Islet precursor cell (in vitro differentiated cells): ENCODE results near the gene FAM120B.
A peak's percentile ranks its signal among the peaks of the same experiment; 100 is the strongest.
"Not testable (repeated sequence)": the region's sequence is repeated elsewhere in the genome, so short reads cannot be mapped to it uniquely, and the experiment has no call there.

Experiments used
- DNase-seq: peaks from one replicate; pipeline ENCODE4 v3.0.0-alpha.2; 2018

FAM120B gene

GRCh38 chr6:170306324-170307079 is at the start of gene FAM120B:
Gene FAM120B (plus strand): TSS chr6:170306758. CDS start chr6:170317391, 10,633 bp downstream.
- peak; percentile 97 for DNase-seq

DNA sequence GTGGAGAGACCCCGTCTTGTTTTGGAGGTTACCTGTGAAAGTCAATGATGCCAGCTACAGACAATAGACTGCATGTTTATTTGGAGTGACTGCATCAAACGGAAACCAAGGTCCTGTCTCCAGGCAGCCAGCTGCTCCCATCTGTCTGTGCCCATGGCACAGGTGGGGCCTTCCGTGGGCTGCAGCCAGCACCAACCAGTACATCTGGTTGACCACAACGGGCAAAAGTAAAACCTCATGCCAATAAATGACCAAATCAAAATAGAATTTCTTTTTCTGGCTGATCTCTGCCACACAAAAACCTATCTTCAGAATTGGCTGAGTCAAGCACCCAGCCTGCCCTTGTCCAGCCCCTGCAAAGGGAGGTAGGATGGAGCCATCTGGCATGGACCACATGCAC is 49.2 kb upstream of the FAM120B start:
- no peak for DNase-seq

- DNase-seq, result no peak
Observed at GRCh38 chr6:170258407-170258806, 48.2 kb upstream of the FAM120B start.

- no peak for DNase-seq
Observed at GRCh38 chr6:170259278-170259677, 47.3 kb upstream of the FAM120B start.

DNA sequence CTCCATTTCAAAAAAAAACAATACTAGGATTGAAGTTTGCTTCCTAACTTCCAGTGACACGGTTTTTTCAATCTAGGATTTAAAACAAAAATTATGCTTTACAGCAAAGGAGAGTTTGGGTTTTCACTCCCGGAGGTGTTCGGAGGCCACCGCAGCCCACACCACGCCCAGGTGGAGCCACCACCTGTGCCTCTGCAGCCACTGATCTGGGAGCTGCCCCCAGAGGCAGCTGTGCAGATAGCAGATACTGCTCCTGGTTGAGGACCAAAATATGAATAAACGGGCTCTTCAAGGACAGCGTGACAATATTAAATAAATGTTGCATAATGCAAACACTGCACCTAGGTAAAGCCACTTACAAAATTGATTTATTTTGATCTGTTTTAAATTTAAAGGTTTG is 45.9 kb upstream of the FAM120B start:
- DNase-seq, result no peak

GRCh38 chr6:170261643-170262488 is 44.7 kb upstream of the FAM120B start:
- no peak for DNase-seq

GRCh38 chr6:170262489-170263088 is 44.0 kb upstream of the FAM120B start:
- DNase-seq, result no peak

DNA sequence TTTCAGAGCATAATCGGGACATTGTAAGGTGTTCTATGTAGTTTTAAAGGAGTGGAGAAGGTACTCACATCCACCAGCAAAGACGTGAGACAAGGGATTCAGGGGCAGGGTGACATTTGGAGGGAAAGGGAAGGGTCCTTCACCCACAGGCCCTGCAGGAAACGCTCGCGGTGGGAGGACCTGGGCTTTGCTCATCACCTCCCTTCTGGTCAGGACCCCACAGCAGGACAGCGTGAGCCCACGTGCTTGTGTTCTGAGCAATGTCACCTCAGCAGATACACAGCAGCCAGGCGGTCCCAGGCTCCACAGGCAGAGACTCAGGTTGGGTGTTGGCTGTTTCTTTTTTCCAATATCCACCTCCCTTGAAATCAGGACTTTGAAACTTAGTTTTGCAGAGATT is 43.1 kb upstream of the FAM120B start:
- DNase-seq, result no peak

DNA sequence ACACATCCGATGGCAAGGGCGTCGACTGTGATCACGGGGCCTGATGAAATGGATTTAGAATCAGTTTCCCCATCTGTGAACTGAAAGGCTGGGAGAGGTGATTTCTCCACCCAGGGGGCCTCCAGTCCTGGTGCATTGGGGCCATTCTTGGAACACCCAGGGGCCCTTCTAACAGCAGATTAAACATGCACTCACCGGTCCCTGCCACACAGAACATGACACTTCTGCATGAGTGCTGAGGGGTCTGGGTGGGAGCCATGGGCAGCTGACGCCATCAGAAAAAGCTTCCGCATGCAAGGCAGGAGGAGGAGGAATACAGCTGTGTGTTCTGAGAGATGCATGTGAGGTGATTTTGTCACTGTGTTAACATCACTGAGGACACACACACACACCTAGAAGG is 42.5 kb upstream of the FAM120B start:
- DNase-seq, result no peak

- DNase-seq, result not testable (repeated sequence)
Observed at GRCh38 chr6:170264644-170265043, 41.9 kb upstream of the FAM120B start.

DNA sequence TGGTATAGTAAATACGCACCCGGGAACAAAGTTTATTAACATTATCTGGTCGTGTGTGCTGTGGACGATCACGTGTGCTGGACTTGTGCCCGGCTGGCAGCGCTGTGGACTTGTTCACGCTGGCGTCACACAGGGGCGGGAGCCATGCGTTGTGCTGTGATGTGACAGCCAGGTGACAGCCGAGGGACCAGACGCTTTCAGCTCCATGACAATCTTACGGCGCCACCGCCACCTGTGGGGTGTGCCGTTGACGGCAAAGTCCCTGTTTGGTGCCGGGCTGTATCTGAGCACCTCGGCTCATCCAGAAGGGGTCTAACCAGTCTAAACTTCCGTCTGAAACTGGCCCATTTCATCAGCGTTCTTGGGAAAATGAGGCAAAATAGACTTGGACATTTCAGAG is 40.9 kb upstream of the FAM120B start:
- DNase-seq, result no peak

DNA sequence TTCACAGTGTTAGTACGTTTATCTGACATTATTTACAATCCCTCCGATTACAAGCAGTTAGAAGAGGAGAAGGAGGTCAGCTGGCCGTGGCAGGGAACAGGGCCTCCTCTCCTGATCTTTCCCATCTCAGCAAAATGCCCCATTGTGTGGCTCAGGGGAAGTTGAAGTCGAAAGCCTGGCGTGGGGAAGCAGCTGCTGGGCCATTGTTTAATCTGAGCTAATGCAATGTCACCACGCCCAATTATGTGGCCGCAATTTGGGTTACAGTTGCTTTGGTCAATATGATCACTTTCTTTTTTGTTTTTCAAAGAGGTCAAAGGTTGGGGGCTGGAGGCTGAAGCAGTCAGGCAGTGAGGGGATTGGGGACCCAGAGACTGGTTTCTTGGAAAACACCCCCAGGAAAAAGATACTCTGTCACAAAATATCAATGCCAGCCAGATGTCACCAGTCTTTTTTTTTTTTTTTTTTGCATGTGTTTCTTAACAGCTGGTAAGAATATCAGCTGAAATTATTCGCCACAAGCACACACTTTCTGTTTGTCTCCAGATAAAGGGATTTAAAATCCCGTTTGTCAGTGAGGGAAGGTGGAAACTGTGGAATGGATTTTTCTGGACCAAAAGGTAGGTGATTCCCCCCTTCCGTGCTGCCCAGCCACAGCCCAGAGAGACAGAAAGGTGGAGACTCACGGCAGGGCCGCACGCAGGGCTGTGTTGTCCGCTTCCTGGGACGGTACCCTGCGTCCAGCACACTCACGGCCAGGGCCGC is 40.3 kb upstream of the FAM120B start:
- no peak for DNase-seq

DNA sequence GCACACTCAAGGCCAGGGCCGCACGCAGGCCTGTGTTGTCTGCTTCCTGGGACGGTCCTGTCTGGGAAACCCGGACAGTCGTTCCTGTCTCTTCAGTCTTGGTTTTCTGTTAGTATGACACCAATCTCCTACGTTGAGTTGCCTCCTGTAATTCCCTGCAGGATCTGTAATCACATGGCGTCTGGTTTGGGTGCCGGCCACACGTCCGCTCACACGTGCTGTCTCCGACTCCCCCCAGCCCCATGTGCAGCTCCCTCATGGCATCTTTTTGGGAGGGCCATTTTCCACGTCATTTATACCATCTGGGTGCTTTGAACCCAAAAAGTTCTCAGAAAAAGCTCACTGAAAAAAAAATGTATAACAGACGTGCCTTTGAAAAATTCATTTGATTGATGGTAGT is 38.9 kb upstream of the FAM120B start:
- DNase-seq, result no peak

DNA sequence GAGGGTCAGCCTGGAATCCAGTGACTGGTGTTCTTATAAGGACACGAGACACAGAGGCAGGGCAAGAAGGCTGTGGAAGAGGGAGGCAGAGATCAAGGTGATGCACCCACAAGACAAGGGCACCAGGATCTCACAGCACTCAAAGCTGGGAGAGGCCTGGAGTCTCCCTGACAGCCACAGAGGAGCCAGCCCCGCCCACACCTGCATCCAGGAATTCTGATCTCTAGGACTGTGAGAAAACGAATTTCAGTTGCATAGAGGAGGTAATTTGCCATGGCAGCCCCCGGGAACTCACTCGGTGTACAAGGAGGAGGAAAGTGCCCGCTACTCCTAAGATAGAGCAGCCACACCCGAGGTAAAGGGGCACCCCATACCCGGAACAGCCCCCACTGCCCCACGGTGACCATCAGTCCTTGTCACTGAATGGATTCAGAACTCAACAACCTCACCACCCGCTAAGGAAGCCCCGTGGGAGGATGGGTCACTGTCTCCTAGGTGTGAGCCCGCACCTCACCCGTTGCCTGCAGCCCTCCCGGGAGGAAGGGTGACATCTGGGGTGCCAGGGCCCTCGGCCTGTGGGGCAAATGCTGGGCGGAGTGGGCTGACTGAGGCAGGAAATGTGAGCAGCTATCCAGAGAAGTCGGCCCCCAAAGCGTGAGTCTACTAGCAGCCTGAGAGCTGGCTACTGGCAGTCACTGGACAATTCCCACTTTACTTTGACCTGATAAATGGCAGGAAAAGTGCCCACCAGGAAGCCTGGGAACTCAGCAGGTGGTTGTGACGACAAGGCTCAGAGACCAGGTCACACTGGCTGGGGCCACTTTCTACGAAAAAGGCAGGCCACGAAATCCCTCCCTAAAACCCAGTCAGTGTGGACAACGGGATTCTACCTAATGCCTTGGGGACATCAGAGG is 38.1 kb upstream of the FAM120B start:
- no peak for DNase-seq

- peak; percentile 79 for DNase-seq
Observed at GRCh38 chr6:170269151-170269845, 37.3 kb upstream of the FAM120B start.

GRCh38 chr6:170269846-170270541 is 36.6 kb upstream of the FAM120B start:
- DNase-seq, result no peak

GRCh38 chr6:170270984-170271593 is 35.5 kb upstream of the FAM120B start:
- DNase-seq, result no peak

GRCh38 chr6:170271771-170272314 is 34.7 kb upstream of the FAM120B start:
- DNase-seq, result no peak

DNA sequence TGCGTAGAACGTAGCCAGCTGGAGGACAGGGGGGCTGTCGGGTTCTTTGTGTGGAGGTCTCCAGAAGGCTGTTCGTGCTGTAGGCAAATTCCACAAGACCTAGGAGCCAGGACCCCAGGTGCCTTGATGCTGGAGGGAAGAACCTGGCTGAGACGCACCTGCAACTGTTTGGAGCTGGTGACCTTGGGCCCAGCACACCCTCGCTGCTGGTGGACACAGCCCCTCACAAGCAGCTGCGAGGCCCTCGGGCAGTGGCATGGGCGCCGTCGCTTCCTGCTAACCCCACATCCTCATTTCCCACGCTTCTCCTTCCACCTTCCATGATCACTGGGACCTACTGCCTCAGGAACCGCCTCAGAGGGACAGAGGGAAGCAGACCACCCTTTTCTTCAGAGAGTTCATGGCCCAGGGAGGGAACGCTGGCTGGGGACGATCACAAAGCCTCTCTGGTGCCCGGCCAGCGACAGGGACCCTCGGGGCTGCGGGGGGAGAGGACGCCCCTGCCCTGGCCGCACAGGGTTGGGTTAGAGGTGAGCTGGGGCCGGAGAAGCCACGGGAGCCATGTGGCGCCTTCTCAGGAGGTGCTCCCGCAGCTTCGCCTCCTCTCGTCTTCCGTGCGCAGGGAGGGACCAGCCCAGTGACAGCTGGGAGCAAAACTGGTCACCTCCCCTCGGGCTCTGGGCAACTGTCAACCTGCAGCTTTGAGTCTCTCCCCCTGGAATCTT is 34.1 kb upstream of the FAM120B start:
- no peak for DNase-seq
